Cardiac muscle cell (in vitro differentiated cells and primary cell): ENCODE measurements around the gene CNTN5. TPM values are rescaled to one million over a fixed set of nuclear protein-coding genes. Genes with fewer than 3 reads are reported as not detected.

Source experiments
- DNase-seq, 2 donors: peaks; one replicate each; pipeline versions ENCODE4 v3.0.0 to v3.0.0-alpha.2; 2010 to 2017; ENCODE audit warnings: low read depth in 1 of 2, low spot score in 1 of 2
- H3K27ac ChIP-seq: fragments of 200-600 bp; sonication (generic); 2 replicates; pipeline ENCODE4 v1.5.1; 2016
- H3K27me3 ChIP-seq: fragments of 200-600 bp; sonication (generic); 2 replicates; pipeline ENCODE4 v1.6.0; 2016; ENCODE audit warnings: control low read depth
- H3K36me3 ChIP-seq: fragments of 200-600 bp; sonication (generic); 2 replicates; pipeline ENCODE4 v1.5.1; 2016; ENCODE audit warnings: control low read depth
- H3K4me1 ChIP-seq: fragments of 200-600 bp; sonication (generic); 2 replicates; pipeline ENCODE4 v1.8.1; 2017; ENCODE audit warnings: low read depth, mild to moderate bottlenecking, mixed run types
- H3K4me3 ChIP-seq: fragments of 200-600 bp; sonication (generic); 2 replicates; pipeline ENCODE4 v1.5.1; 2016; ENCODE audit warnings: mild to moderate bottlenecking
- H3K9me3 ChIP-seq: fragments of 200-600 bp; sonication (generic); 2 replicates; pipeline ENCODE4 v1.5.1; 2017; ENCODE audit warnings: low read depth, mild to moderate bottlenecking, control low read depth
- polyA plus RNA-seq: library from polyadenylated mRNA; unstranded; fragments of >200 nt; fragmentation: Nextera tagmentation; extraction: Ambion mirVana; gene quantifications from 2 replicates; pipeline ENCODE4 v1.2.1, GENCODE V29; 2016
- total RNA-seq: library from RNA; depleted of rRNA; stranded (reverse); fragments of >200 nt; gene quantifications from 2 replicates; pipeline ENCODE4 v1.2.3, GENCODE V29; 2016
- TF ChIP-seq, protein P1 (sequence below): IDR thresholded peaks from 2 replicates; pipeline ENCODE4 v1.5.1; 2012; ENCODE audit warnings: low read depth, mild to moderate bottlenecking, low read length

The CNTN5 gene
- total and polyA plus RNA-seq, 2 experiments from 2014 or later: 30.0 to 41.3 TPM

DNA sequence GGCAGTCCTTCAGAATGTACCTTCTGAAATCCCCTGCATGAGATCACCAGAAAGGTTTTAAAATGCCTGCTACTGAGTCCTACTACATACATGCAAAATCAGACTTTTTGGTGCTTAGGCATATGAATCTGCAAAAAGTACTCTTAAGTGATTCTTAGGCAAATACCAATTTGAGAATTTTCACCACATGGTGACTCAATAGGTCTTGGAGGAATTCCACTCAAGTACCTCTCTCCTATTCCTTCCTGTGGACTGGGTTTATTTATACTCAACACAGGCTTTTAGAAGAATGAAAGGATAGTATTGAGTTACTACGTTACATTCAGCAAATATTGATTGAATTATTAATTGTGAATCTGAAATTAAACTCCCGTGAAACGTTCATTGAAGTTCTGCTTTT is 223.9 kb downstream of the CNTN5 start:
- no peak for DNase-seq
- Histone ChIP-seq H3K4me3 (no peak overlapping the region), H3K4me1 (no peaks in the 10 kb centered on the region), H3K9me3 (no peaks in the 10 kb centered on the region), H3K27ac (no peak overlapping the region), H3K27me3 (no peaks in the 10 kb centered on the region), H3K36me3 (no peaks in the 10 kb centered on the region)
- TF ChIP-seq, protein P1, sequence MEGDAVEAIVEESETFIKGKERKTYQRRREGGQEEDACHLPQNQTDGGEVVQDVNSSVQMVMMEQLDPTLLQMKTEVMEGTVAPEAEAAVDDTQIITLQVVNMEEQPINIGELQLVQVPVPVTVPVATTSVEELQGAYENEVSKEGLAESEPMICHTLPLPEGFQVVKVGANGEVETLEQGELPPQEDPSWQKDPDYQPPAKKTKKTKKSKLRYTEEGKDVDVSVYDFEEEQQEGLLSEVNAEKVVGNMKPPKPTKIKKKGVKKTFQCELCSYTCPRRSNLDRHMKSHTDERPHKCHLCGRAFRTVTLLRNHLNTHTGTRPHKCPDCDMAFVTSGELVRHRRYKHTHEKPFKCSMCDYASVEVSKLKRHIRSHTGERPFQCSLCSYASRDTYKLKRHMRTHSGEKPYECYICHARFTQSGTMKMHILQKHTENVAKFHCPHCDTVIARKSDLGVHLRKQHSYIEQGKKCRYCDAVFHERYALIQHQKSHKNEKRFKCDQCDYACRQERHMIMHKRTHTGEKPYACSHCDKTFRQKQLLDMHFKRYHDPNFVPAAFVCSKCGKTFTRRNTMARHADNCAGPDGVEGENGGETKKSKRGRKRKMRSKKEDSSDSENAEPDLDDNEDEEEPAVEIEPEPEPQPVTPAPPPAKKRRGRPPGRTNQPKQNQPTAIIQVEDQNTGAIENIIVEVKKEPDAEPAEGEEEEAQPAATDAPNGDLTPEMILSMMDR: no peak

- DNase-seq: no peak
- Histone ChIP-seq H3K36me3 (no peaks in the 10 kb centered on the region), H3K9me3 (no peaks in the 10 kb centered on the region), H3K27ac (no peak overlapping the region), H3K4me3 (no peak overlapping the region), H3K27me3 (no peaks in the 10 kb centered on the region), H3K4me1 (no peaks in the 10 kb centered on the region)
- TF ChIP-seq, protein P1: no peak
Observed at GRCh38 chr11:99246199-99246598, 225.4 kb downstream of the CNTN5 start.

GRCh38 chr11:99256614-99257013 is 235.9 kb downstream of the CNTN5 start:
- no peak for DNase-seq
- Histone ChIP-seq H3K9me3 (no peaks in the 10 kb centered on the region), H3K36me3 (no peaks in the 10 kb centered on the region), H3K27me3 (no peaks in the 10 kb centered on the region), H3K4me3 (no peak overlapping the region), H3K27ac (no peak overlapping the region), H3K4me1 (no peaks in the 10 kb centered on the region)
- TF ChIP-seq, protein P1: no peak

DNA sequence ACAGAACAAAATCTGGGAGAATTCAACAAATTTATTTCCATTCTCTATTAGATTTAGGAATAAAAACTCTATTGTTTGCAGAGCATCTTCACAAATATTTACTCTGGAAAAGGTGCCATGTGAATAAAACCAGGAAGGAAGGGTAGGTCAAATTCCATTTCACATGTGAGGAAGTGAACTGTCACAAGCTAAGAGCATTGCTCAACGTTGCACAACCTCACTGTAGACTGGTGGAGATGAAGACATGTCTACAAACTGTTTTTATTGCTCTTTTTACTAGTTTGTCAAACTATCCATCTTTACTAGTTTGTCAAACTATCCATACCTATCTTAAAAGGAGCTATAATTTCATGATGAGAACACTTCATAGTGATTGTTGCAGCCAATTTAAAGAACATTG is 236.4 kb downstream of the CNTN5 start:
- Histone ChIP-seq H3K27me3 (no peaks in the 10 kb centered on the region), H3K36me3 (no peaks in the 10 kb centered on the region), H3K4me3 (no peak overlapping the region), H3K27ac (no peak overlapping the region), H3K9me3 (no peaks in the 10 kb centered on the region), H3K4me1 (no peaks in the 10 kb centered on the region)
- DNase-seq: peak in 1 of 2 donors; percentile 18
- TF ChIP-seq, protein P1: no peak

DNA sequence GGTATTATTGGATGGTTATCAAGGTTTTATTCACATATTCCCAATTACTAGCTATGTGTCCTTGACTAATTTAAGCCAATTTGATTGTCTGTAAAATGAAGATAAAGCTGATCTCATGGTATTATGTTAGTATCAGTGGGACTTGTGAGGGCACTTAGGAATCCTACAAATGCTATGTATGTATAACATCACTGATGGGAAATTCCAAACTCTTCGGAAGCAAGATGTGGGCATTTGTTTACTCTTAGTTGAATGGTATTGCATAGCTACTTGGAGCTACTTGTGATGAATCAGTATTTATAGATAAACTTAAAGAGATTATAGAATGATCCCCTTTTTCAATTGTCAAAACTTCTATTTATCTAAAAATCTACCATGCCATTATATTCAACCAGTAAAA is 239.9 kb downstream of the CNTN5 start:
- Histone ChIP-seq H3K9me3 (no peaks in the 10 kb centered on the region), H3K27me3 (no peaks in the 10 kb centered on the region), H3K27ac (no peak overlapping the region), H3K36me3 (no peaks in the 10 kb centered on the region), H3K4me1 (no peaks in the 10 kb centered on the region), H3K4me3 (no peak overlapping the region)
- DNase-seq: peak in 1 of 2 donors; percentile 2
- TF ChIP-seq, protein P1: no peak

DNA sequence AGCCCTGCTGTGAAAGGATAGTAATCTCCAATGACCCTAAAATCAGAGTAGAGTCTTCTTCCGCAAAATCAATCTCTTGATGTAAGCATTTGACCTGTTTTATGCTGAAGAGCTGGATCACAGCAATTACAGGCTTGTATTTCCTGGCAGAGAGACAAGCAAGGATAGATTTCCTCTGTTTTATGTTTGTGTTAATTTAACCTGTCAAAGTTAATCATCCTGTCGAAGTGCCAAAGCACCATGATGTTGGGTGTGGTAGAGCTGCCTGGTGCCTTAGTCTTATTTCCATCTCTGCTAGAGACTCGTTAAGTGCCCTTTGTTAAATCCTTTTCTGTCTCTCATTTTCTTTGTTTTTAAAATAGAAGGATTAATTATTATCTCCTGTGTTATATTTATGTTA is 248.1 kb downstream of the CNTN5 start:
- H3K27ac ChIP-seq: no peak overlapping the region
- TF ChIP-seq, protein P1: no peak
- no peaks in the 10 kb centered on the region for H3K36me3 ChIP-seq
- H3K9me3 ChIP-seq: no peaks in the 10 kb centered on the region
- no peaks in the 10 kb centered on the region for H3K27me3 ChIP-seq
- peaks cover 5% of the 10 kb centered on the region for H3K4me1 ChIP-seq
- no peak overlapping the region for H3K4me3 ChIP-seq
- DNase-seq: peak in 1 of 2 donors; percentile 14
